ENCODE data around the gene DIP2C. TPM values are rescaled to one million over a fixed set of nuclear protein-coding genes. Genes with fewer than 3 reads are reported as not detected.

The DIP2C gene
- total RNA-seq, 2 donors from 2014 or later: 9.6 to 11.9 TPM

DNA sequence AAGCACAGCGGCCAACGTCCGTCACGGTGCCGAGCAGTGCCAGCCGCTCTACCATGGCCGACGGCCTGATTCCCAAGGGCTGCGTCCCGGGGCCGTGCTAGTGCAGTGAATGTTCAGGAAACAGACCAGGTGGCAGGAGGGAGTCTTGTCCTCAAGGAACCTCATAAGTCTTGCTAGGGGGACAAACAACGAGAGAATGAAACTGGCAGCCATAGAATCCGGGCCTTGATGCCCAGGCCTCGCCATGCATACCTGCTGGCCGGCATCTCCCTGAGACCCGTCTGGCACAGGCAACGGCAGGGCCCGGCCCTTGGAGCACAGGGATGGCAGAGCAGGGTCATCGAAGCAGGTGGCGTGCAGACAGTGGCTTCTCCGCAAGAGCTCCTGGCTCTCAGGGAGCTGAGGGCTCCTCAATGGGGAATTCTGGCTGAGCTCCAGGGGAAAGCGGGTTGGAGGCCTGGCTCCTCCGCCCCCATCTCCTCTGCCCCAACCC is 58.8 kb downstream of the DIP2C start:
- no peak for TF ChIP-seq POLR2A (IDR thresholded peaks at IDR 0.05)
- TF ChIP-seq, protein P1, sequence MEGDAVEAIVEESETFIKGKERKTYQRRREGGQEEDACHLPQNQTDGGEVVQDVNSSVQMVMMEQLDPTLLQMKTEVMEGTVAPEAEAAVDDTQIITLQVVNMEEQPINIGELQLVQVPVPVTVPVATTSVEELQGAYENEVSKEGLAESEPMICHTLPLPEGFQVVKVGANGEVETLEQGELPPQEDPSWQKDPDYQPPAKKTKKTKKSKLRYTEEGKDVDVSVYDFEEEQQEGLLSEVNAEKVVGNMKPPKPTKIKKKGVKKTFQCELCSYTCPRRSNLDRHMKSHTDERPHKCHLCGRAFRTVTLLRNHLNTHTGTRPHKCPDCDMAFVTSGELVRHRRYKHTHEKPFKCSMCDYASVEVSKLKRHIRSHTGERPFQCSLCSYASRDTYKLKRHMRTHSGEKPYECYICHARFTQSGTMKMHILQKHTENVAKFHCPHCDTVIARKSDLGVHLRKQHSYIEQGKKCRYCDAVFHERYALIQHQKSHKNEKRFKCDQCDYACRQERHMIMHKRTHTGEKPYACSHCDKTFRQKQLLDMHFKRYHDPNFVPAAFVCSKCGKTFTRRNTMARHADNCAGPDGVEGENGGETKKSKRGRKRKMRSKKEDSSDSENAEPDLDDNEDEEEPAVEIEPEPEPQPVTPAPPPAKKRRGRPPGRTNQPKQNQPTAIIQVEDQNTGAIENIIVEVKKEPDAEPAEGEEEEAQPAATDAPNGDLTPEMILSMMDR (IDR thresholded peaks at IDR 0.05): no peak
- ATAC-seq: no peak
- Histone ChIP-seq H3K36me3 (replicated peaks in 1 of 2; ENCODE audit: insufficient read depth in 1 of 2, low read depth in 2 of 2) (no peaks in the 10 kb centered on the region), H3K4me3 (no peak overlapping the region), H3K4me1 (peaks cover 18% of the 10 kb centered on the region), H3K27me3 (no peaks in the 10 kb centered on the region), H3K9me3 (no peaks in the 10 kb centered on the region), H3K27ac (no peak overlapping the region)
- DNase-seq: no peak
- intact Hi-C loops (cut with DNase I): no loop called here
- WGBS, 2 donors: 89 to 95% methylated on average over 22 to 23 of the region's 23 CpGs

DNA sequence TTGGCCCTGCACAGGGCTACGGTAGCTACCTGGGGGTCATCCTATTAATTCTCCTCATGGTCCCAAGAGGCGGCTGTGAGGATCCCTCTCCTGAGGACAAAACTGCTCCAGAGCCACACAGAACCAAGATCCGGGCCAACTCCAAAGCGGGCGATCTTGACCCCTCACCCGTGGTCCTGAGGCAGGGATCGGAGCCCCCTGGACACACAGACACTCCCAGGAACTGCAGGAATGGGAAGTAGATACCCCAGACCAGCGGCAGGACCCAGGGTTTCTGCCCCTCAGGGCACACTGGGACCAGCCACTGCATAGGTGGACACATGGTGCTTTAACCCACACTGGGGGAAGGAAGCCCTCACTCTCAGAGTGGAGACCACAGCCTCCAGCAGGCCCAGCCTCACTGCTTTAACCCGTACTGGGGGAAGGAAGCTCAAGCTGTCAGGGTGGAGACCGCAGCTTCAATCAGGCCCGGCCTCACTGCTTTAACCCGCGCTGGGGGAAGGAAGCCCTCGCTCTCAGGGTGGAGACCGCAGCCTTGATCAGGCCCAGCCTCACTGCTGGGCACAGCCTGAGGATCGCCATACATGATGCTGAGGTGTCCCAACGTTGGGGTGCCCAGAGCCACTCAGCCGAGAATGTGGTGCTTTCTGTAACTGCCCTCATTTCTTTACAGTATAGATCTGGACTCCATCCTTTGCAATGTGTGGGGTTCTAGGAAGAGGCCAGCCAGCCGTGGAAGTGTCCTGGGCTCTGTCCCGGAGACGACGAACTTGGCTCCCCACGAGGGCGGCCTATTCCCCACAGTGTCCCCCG is 60.1 kb downstream of the DIP2C start:
- H3K9me3 ChIP-seq: no peaks in the 10 kb centered on the region
- DNase-seq: no peak
- intact Hi-C loops (cut with DNase I): no loop called here
- peaks cover 29% of the 10 kb centered on the region for H3K4me1 ChIP-seq
- TF ChIP-seq POLR2A (IDR thresholded peaks at IDR 0.05): no peak
- TF ChIP-seq, protein P1 (IDR thresholded peaks at IDR 0.05): no peak
- no peak overlapping the region for H3K27ac ChIP-seq
- H3K27me3 ChIP-seq: no peaks in the 10 kb centered on the region
- H3K36me3 ChIP-seq (replicated peaks in 1 of 2; ENCODE audit: insufficient read depth in 1 of 2, low read depth in 2 of 2): no peaks in the 10 kb centered on the region
- H3K4me3 ChIP-seq: no peak overlapping the region
- 84 to 87% methylated on average over 17 to 25 of the region's 25 CpGs for WGBS, 2 donors
- no peak for ATAC-seq

DNA sequence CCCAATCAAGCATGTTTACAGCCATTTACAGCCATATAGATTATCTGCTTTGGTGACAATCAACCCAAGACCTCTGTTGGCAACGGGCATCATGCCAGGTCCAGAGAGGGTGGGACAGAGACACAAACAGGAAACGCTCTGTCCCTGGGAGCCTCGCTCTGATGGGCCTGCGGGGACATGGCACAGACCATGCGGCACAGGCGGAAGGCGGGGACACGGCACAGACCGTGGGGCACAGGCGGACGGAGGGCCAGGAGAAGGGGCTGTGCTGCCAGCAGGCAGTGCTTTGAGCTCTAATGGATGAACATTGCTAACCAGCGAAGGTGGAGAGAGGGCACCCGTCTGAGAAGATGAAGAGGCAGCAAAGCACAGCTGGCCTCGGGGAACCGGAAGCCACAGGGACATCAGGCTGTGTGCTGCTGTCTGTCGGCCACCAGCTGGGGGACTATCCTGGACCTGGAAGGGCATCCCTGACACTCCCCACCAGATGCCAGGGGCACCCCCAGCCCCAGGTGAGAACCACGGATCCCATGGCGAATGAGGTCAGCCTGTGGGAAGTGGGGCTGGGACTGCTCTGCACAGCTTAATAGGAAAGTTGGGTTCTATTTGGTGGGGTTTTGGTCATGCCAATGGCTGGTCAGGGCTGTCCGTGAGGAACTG is 61.0 kb downstream of the DIP2C start:
- ATAC-seq: no peak
- no peaks in the 10 kb centered on the region for H3K27me3 ChIP-seq
- H3K36me3 ChIP-seq (replicated peaks in 1 of 2; ENCODE audit: insufficient read depth in 1 of 2, low read depth in 2 of 2): no peaks in the 10 kb centered on the region
- no peak overlapping the region for H3K27ac ChIP-seq
- no peak for TF ChIP-seq POLR2A (IDR thresholded peaks at IDR 0.05)
- TF ChIP-seq, protein P1 (IDR thresholded peaks at IDR 0.05): no peak
- H3K4me3 ChIP-seq: no peak overlapping the region
- DNase-seq: no peak
- 92 to 95% methylated on average over 19 of the region's 19 CpGs for WGBS, 2 donors
- intact Hi-C loops (cut with DNase I): no loop called here
- H3K4me1 ChIP-seq: peaks cover 29% of the 10 kb centered on the region
- no peaks in the 10 kb centered on the region for H3K9me3 ChIP-seq

DNA sequence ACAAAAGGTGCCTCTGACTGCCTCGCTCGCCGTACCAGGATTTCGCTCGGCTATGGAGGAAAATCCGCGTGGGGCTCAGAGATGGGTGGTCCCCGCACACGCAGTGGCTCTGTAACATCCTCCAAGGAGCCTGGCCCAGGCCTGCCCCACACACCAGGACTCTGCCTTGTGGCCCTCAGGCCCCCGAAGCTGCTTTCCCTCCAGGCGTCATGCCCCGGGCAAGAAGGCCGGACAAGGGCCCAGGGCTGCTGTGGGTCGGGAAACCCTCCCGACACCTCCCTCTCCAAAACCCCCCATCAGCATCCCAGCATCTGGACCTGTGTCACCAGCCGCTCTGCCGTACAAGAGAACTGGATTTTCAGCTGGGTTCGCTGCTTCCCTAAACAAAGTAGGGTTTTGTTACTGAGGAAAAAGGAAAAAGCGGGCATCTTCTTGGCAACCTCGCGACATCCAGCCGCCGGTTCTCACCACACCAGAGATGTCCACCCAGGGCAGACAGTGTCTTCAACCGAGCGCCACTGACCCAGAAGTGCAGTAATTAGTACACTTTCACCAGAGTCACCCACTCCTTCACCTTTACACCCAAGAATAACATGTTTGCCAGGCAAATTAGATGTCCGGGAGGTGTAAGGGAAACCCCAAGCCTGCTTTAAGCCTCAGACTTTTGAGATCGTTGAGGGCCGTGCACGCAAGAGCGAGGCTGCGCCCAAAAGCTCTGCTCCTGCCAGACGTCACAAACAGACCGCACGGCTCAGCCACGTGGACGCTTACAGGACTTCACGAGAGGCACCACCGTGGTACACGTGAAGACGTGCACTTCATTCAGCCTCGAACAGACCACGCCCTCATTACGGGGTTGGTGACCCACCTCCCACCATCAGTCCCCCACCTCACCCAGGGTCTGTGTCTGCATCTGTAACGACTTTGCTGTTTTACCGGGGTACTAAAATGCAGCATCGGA is 62.2 kb downstream of the DIP2C start:
- Histone ChIP-seq H3K27ac (no peak overlapping the region), H3K9me3 (no peaks in the 10 kb centered on the region), H3K36me3 (replicated peaks in 1 of 2; ENCODE audit: insufficient read depth in 1 of 2, low read depth in 2 of 2) (no peaks in the 10 kb centered on the region), H3K4me3 (no peak overlapping the region), H3K4me1 (peaks cover 24% of the 10 kb centered on the region), H3K27me3 (no peaks in the 10 kb centered on the region)
- TF ChIP-seq, protein P1 (IDR thresholded peaks at IDR 0.05): no peak
- TF ChIP-seq POLR2A (IDR thresholded peaks at IDR 0.05): no peak
- ATAC-seq (no peak), DNase-seq (no peak)
- WGBS, 2 donors: 91 to 95% methylated on average over 44 to 46 of the region's 46 CpGs
- intact Hi-C loops (cut with DNase I): no loop called here
